DND-41 (cell line): Measurements from ENCODE around the gene RASSF8.
A peak's percentile ranks its signal among the peaks of the same experiment; 100 is the strongest.

Source experiments
- EZH2 ChIP-seq: IDR thresholded peaks from 3 replicates; pipeline ENCODE4 v1.6.1; 2012; ENCODE audit warnings: borderline replicate concordance, low read depth, mild to moderate bottlenecking, moderate library complexity, low read length, inconsistent platforms; ENCODE audit not compliant: severe bottlenecking
- TF ChIP-seq, protein P1 (sequence below): IDR thresholded peaks from 2 replicates; pipeline ENCODE4 v1.5.1; 2012; ENCODE audit warnings: borderline replicate concordance, low read length, moderate library complexity, mild to moderate bottlenecking; ENCODE audit not compliant: poor library complexity, severe bottlenecking; ENCODE audit errors: extremely low read depth

DNA sequence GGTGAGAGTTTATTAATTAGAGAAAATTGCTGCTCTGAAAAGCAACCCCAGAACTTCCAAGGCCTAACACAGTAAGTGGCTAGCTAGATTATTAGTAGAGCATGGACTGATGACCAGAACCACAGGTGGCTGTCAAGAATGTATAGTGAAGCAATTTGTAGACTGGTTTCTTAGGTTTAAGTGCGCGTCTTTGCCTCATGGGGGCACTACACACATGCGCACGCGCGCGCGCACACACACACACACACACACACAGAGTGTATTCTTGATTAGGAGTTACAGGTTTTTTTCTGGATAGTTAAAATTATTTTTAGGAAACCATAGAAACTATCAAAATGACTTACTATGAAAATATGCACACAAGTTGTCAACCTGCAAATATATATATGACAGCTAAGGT lies 99.8 kb downstream of the RASSF8 start:
- TF ChIP-seq, protein P1, sequence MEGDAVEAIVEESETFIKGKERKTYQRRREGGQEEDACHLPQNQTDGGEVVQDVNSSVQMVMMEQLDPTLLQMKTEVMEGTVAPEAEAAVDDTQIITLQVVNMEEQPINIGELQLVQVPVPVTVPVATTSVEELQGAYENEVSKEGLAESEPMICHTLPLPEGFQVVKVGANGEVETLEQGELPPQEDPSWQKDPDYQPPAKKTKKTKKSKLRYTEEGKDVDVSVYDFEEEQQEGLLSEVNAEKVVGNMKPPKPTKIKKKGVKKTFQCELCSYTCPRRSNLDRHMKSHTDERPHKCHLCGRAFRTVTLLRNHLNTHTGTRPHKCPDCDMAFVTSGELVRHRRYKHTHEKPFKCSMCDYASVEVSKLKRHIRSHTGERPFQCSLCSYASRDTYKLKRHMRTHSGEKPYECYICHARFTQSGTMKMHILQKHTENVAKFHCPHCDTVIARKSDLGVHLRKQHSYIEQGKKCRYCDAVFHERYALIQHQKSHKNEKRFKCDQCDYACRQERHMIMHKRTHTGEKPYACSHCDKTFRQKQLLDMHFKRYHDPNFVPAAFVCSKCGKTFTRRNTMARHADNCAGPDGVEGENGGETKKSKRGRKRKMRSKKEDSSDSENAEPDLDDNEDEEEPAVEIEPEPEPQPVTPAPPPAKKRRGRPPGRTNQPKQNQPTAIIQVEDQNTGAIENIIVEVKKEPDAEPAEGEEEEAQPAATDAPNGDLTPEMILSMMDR: peak; percentile 38
- TF ChIP-seq EZH2: no peak
